ENCODE data around the gene PLXNB1.

PLXNB1 gene

GRCh38 chr3:48416546-48416945, 13.3 kb downstream of the PLXNB1 start:
- no peak for FAIRE-seq

- no peak for FAIRE-seq
Measured at GRCh38 chr3:48416091-48416505, 13.8 kb downstream of the PLXNB1 start.

GRCh38 chr3:48415251-48415953, 14.5 kb downstream of the PLXNB1 start:
- FAIRE-seq, result no peak

- FAIRE-seq, result no peak
Measured at GRCh38 chr3:48414376-48415250, 15.3 kb downstream of the PLXNB1 start.

GRCh38 chr3:48413611-48414010, 16.3 kb downstream of the PLXNB1 start:
- no peak for FAIRE-seq

GRCh38 chr3:48413086-48413485, 16.8 kb downstream of the PLXNB1 start:
- FAIRE-seq, result no peak

- no peak for FAIRE-seq
Measured at GRCh38 chr3:48412375-48413001, 17.4 kb downstream of the PLXNB1 start.

GRCh38 chr3:48411606-48412374, 18.1 kb downstream of the PLXNB1 start:
- FAIRE-seq, result no peak

- no peak for FAIRE-seq
Measured at GRCh38 chr3:48411041-48411588, 18.8 kb downstream of the PLXNB1 start.

GRCh38 chr3:48410205-48411040, 19.5 kb downstream of the PLXNB1 start:
- no peak for FAIRE-seq

- no peak for FAIRE-seq
Measured at GRCh38 chr3:48409291-48410201, 20.3 kb downstream of the PLXNB1 start.

GRCh38 chr3:48408823-48409281, 21.0 kb downstream of the PLXNB1 start:
- no peak for FAIRE-seq

- no peak for FAIRE-seq
Measured at GRCh38 chr3:48407542-48408099, 22.3 kb downstream of the PLXNB1 start.

- FAIRE-seq, result no peak
Measured at GRCh38 chr3:48406443-48407431, 23.1 kb downstream of the PLXNB1 start.

GRCh38 chr3:48405971-48406370, 23.9 kb downstream of the PLXNB1 start:
- FAIRE-seq, result no peak

GRCh38 chr3:48405343-48405881, 24.5 kb downstream of the PLXNB1 start:
- FAIRE-seq, result no peak

GRCh38 chr3:48404440-48405342, 25.2 kb downstream of the PLXNB1 start:
- FAIRE-seq, result no peak

All from endometrium (tissue), 2 donors.